ENCODE results near the gene PPM1H.

PPM1H gene

GRCh38 chr12:62703011-62703380, 232.0 kb downstream of the PPM1H start:
- no peak for DNase-seq

- DNase-seq = no peak
Observed at GRCh38 chr12:62701492-62701891, 233.5 kb downstream of the PPM1H start.

- no peak for DNase-seq
Observed at GRCh38 chr12:62700091-62700880, 234.7 kb downstream of the PPM1H start.

GRCh38 chr12:62698701-62699101, 236.2 kb downstream of the PPM1H start:
- DNase-seq = no peak

- DNase-seq = no peak
Observed at GRCh38 chr12:62697893-62698292, 237.1 kb downstream of the PPM1H start.

- DNase-seq = no peak
Observed at GRCh38 chr12:62695696-62696095, 239.3 kb downstream of the PPM1H start.

- DNase-seq = no peak
Observed at GRCh38 chr12:62694632-62695031, 240.3 kb downstream of the PPM1H start.

- DNase-seq = no peak
Observed at GRCh38 chr12:62694116-62694515, 240.8 kb downstream of the PPM1H start.

- no peak for DNase-seq
Observed at GRCh38 chr12:62693376-62694050, 241.4 kb downstream of the PPM1H start.

- no peak for DNase-seq
Observed at GRCh38 chr12:62692884-62693283, 242.1 kb downstream of the PPM1H start.

- no peak for DNase-seq
Observed at GRCh38 chr12:62691309-62691708, 243.6 kb downstream of the PPM1H start.

- DNase-seq = no peak
Observed at GRCh38 chr12:62689042-62689839, 245.7 kb downstream of the PPM1H start.

GRCh38 chr12:62686938-62687337, 248.0 kb downstream of the PPM1H start:
- no peak for DNase-seq

- no peak for DNase-seq
Observed at GRCh38 chr12:62684570-62685295, 250.2 kb downstream of the PPM1H start.

GRCh38 chr12:62683776-62684569, 251.0 kb downstream of the PPM1H start:
- no peak for DNase-seq

GRCh38 chr12:62681306-62681705, 253.6 kb downstream of the PPM1H start:
- DNase-seq = no peak

GRCh38 chr12:62679608-62680007, 255.3 kb downstream of the PPM1H start:
- DNase-seq = no peak

- no peak for DNase-seq
Observed at GRCh38 chr12:62677355-62677754, 257.6 kb downstream of the PPM1H start.

GRCh38 chr12:62676521-62677307, 258.2 kb downstream of the PPM1H start:
- DNase-seq = no peak

GRCh38 chr12:62673028-62673815, 261.7 kb downstream of the PPM1H start:
- DNase-seq = no peak

Measured in CD4-positive, alpha-beta T cell treated with Interleukin-1 beta for 1 hour (primary cell).